GM12878 (cell line): ENCODE results near the gene MCOLN1.
A peak's percentile ranks its signal among the peaks of the same experiment; 100 is the strongest.

Experiments
- CHD2 ChIP-seq: IDR thresholded peaks from 2 replicates; pipeline ENCODE4 v1.6.1; 2011; ENCODE audit warnings: low read depth, low read length, improper control_type of control experiment, borderline replicate concordance
- FOXM1 ChIP-seq: IDR thresholded peaks from 2 replicates; pipeline ENCODE4 v1.6.1; 2012; ENCODE audit warnings: low read depth, mild to moderate bottlenecking, inconsistent platforms, low read length, moderate library complexity
- POLR2A ChIP-seq: IDR thresholded peaks from 2 replicates; pipeline ENCODE4 v1.6.1; 2011; ENCODE audit warnings: low read depth, mild to moderate bottlenecking, low read length
- TCF7 ChIP-seq: IDR thresholded peaks from 2 replicates; pipeline ENCODE4 v1.6.1; 2014; ENCODE audit warnings: antibody characterized with exemption, borderline replicate concordance

DNA sequence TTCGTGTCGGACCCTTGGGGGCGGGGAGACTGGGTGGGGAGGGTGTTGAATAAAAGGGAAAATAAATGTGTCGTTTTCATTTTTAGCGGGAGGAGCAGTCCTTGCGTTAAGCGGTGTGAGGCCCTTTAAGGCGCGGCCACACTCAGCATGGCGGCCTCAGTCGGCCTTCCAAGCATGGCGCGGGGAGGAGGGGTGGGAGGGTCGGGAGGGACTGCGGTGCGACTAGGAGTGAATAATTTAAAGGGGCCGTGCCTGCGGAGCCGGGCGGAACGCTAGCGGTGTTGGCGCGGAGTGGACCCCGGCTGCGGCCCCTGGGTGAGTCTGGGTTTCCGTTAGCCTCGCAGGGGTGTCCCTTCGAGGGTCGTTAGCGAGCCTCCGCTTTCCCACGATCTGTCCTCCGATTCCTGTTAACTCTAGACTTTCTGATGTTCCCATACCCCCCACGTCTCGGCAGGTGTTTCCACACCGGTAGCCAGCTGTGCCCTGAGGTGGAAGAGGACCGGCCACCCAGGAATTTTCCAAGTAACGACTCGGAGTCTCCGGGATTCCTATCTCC is 11.6 kb downstream of the MCOLN1 start:
- TF ChIP-seq FOXM1, result no peak
- no peak for TF ChIP-seq TCF7
- 0 out of 2 replicates have a peak, but pooled peaks have one; percentile 37 for TF ChIP-seq CHD2
- TF ChIP-seq POLR2A, result no peak
